ENCODE measurements around the gene CNIH2.
A peak's percentile ranks its signal among the peaks of the same experiment; 100 is the strongest.

The CNIH2 gene

DNA sequence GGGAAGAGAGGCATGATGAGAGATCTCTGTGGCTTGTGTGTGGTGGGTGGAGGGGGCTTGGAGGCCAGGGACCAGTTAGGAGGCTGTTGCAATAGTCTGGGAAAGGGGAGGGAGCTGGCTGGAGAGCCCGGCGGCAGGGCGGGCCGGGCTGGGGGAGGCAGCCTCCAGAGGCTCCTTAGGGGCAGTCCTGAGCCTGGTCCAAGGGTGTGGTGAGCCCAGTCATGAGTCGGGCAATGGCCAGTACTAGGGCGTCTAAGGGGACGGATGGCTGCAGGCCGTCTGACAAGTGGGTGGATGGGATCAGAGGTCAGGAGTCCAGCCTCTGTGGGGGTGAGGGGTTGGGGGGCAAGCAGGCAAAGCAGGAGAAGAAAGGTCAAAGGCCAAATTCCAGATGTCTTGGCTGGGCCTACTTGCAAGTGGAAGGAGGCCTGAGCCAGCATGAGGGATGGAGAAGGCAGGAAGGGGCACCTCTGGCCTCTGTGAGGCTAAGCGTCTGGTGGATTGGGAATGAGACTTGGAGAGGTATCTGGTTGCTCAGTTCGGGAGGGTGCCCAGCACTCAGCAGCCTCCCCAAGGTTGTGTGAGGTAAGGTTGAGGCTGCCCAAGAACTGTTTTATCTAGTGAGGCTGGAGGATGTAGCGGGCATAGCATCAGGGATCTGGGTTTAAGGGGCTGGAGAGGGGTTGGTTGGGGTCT, 44.9 kb downstream of the CNIH2 start:
- in situ Hi-C loops (cut with MboI; ENCODE audit: low pct_unique_long_range_greater_than_20kb, low sequenced_read_pairs): no loop called here
- no peak for DNase-seq

DNA sequence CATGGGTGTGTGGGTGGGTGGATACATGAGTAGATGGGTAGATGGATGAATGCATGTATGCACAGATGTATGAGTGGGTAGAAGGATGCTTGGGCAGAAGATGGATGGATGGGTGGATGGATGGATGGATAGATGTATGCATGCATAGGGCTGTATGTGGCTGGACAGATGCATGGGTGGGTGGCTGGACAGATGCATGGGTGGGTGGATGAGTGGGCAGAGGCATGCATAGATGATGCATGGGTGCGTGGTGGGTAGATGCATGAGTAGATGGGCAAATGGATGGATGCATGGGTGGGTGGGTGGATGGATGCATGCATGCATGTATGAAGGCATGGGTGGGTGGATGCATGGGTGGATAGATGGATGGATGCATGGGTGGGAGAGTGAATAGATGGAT, 45.7 kb downstream of the CNIH2 start:
- DNase-seq: no peak
- in situ Hi-C loops (cut with MboI; ENCODE audit: low pct_unique_long_range_greater_than_20kb, low sequenced_read_pairs): no loop called here

DNA sequence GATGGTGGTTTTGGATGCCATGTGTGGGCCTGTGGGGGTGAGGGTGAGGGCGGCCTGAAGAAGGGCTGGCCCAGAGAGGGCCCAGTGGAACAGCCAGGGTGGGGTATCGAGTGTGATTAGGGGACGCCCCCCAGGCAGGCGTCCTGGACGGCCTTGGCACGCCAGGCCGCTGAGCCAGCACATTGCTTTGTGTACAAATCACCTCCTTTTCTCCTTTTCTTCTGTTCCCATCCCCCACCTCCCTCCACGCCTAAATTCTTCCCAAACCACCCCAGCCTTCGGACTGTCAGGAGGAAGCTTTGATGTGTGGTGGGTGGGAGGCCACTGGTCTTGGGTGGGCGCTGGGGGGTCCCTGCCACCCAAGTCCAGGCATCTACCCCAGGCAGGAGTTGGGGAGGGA, 46.7 kb downstream of the CNIH2 start:
- in situ Hi-C loops (cut with MboI; ENCODE audit: low pct_unique_long_range_greater_than_20kb, low sequenced_read_pairs): no loop called here
- no peak for DNase-seq

DNA sequence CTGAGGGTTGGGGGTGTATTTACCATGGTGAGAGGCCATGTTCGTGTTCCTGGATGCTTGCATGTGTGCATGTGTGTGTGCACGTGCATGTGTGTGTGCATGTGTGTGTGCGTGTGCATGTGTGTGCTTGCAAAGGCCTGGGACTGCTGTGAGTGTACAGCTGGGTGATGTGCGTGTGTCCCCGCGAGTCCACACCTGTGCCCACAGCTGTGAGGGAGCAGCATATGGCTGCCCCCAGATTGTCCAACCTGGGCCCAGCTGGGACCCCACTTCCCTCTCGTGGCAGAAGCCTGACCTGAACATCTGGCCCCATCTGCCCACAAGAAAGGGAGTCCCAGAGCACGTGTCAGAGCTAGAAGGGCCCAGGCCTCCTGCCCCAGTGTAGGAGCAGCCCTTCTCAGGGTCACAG, 47.3 kb downstream of the CNIH2 start:
- DNase-seq: peak; percentile 32
- in situ Hi-C loops (cut with MboI; ENCODE audit: low pct_unique_long_range_greater_than_20kb, low sequenced_read_pairs): no loop called here

DNA sequence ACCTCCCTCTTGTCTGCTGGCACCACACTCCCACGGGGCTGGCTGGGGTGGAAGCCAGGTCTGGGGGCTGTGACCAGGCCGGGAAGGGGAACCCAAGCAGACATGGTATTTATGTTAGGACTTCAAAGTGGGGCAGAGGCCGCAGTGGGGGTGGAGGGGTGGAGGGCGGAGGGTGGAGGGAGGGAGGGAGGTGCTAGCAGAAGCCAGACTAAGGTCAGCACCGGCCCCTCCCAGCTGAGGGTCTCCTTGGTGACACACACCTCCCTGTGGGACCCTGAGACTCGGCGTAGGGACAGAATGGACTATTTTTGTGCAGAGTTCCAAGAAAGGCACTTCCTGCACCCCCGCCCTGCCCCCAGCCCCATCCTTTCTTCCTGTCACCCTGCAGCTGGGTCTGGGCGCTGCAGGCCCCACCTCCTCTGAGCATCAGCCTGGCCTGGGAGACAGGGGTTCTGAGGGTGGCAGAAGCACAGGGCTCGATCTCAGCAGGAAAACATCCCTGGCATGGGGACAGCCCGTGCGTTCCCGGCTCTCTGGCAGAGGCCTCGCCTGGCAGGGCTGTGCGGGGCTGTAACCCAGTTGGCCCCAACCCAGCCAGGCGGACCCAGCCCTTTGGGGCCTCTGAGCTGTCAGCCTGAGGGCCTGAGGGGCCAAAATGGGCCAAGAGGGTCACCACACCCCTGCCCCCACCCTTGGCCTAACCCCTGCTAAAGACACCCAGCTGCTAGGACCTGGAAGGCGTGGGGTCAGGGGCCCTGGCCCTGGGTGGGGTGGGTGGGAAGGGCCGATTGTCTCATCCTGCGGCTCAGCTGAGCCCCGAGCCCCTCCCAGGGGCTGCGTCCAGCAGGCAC, 48.5 kb downstream of the CNIH2 start:
- in situ Hi-C loops (cut with MboI; ENCODE audit: low pct_unique_long_range_greater_than_20kb, low sequenced_read_pairs): no loop called here
- DNase-seq: peak; percentile 58

DNA sequence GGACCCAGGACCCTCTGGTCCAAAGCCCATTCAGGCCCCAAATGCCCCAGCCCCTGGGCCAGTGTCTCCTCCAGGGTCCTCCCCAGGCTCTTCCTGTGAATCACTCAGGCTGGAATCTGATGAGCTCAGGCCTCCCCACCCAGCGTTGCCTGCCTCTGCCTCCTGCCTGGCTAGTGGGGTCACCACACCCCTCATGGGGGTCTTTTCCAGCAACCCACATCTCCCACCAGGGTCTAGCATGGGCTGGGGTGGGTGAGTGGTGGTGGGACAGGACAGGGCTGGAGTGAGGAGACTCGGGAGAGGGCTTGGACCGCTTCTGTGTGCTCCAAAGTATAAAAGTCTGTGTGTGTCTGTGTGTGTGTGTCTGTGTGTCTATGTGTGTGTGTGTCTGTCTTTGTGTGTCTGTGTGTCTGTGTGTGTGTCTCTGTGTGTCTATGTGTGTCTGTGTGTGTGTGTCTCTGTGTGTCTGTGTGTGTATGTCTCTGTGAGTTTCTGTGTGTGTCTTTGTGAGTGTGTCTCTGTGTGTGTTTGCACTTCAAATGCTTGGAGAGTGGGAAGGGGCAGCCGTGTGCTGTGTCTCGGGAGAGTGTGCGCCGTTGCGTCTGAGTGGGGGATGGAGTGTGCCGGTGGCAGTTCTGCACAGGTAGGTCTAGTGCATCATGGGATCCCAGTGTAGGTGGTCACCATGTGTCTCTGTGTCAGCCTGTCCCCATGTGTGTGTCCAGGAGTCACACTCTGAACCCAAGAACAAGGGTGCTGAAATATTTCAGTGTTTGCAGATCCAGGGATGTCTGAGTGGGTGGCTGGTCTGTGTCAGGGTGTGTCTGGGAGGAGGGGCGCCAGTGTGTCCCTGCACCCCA, 49.4 kb downstream of the CNIH2 start:
- in situ Hi-C loops (cut with MboI; ENCODE audit: low pct_unique_long_range_greater_than_20kb, low sequenced_read_pairs): no loop called here

DNA sequence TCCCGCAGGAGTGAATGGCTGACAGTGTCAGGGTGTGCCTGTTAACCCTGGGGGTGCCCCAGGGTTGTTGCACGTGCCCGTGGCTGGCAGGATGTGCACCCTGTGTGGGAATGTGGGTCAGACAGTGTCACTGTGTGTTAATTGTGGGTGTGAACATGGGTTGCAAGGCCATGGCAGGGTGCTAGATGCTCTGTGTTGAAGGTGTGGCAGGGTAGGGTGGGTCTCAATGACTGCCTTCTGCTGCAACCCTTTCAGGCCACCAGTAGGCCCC, 50.0 kb downstream of the CNIH2 start:
- no peak for DNase-seq
- in situ Hi-C loops (cut with MboI; ENCODE audit: low pct_unique_long_range_greater_than_20kb, low sequenced_read_pairs): no loop called here

More for the DNA sequence above, 49.4 kb downstream of the CNIH2 start:
- no peak for DNase-seq

DNA sequence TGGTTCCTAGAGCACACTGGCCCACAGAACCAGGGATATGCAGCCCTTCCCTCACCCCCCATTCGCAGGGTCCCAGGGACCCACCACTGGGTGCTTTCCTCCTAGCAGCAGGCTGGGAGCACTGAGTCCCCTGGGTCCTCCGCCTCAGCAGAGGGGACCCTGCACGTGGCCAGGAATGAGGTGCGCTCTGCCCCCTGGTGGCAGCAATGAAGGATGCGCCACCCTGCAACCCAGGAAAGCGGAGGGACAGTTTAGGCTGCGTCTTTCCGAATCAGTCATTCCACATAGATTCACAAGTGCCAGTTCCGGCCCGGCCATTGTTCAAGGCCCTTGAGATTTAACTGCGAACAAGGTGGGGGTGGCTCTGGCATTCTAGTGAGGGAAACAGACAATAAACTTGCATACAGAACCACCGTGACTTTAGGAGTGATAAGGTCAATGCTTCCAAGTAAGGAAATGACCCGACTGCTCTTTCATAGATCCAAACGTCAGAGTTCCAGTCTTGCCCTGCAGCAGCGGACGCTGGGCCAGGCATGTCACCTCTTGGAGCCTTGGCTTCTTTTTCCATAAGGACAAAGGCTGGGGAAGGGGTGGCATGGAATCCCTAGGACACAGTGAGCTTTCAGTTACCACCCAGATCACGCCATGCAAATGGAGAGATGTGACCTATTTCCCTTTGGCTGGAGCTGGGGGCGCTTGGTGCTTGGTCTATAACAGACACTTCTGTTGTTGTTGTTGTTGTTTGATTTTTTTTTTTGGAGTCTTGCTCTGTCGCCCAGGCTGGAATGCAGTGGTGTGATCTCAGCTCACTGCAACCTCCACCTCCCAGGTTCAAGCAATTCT, 50.5 kb downstream of the CNIH2 start:
- in situ Hi-C loops (cut with MboI; ENCODE audit: low pct_unique_long_range_greater_than_20kb, low sequenced_read_pairs): no loop called here
- peak; percentile 93 for DNase-seq

DNA sequence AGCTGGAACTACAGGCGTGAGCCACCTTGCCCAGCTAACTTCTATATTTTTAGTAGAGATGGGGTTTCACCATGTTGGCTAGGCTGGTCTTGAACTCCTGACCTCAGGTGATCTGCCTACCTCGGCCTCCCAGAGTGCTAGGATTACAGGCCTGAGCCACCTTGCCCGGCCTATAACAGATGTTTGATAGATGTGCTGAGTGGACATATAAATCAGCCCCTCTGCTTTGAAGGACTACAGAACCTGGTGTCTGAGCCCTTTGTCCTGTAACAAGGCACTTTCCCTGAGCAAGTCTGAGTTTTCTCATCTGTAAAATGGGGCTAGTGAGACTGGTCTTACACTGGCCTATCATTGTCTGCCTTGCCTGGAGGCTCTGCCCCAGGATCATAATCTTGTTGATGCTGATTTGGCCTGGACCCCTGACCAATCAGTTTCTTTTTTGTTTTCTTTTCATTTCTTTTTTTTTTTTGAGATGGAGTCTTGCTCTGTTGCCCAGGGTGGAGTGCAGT, 51.2 kb downstream of the CNIH2 start:
- in situ Hi-C loops (cut with MboI; ENCODE audit: low pct_unique_long_range_greater_than_20kb, low sequenced_read_pairs): no loop called here
- DNase-seq: no peak

DNA sequence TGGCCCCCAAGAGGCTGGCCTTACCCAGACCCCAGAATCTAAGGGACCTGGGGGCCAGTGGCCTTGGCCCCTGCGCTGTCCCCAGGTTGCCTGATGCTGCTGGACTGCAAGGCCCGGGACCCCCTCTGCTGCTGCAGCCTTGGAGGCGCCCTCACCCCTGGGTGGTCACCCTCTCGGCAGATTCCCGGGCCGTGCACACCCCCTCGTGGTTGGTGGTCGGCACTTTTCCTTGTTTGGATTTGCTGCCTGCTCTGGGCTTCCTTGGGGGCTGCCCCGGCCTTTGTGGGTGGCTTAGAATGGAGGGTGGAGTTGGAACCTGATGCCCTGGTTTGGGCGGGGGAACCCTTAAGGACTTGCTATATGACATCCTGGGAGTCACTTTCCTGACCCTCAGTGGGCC, 53.0 kb downstream of the CNIH2 start:
- no peak for DNase-seq
- in situ Hi-C loops (cut with MboI; ENCODE audit: low pct_unique_long_range_greater_than_20kb, low sequenced_read_pairs): no loop called here

DNA sequence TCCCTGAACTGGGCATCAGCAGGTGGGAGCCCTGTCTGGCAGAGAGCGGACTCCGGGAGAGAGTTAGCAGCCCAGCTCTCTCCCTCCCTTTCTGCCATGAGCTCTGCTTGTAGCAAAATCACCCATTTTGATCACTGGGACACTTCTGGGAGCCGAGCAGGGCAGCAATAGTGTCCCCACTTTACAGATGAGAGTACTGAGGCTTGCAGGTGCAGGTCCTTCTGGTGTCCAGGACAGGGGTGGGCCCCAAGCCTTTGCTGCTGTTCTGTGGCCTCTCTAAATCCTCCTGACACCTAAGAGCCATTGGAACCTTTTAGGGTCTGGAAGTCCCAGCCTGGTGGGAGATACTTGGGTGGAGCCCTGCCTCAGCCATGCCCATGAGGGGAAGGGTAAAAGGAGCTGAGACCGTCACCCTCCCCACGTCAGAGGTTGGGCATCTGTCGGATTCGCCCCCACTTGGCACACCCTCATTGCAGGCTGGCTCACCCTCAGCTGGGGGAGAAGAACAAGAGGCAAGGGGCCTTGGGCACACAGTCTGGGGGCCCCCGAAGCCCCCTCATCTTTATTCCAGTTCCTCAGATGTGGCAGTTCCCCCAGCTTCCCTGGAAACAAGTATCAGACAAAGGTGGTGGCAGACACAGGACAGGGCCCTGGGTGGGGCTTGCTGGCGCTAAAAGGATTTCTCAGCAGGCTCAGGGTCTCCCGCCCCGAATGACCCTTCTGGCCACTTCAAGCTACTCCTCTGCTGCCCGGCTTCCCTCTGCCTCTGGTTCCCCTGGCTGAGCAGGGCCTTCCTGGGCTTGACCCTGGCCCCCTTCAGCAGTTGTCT, 53.8 kb downstream of the CNIH2 start:
- in situ Hi-C loops (cut with MboI; ENCODE audit: low pct_unique_long_range_greater_than_20kb, low sequenced_read_pairs): no loop called here
- no peak for DNase-seq

DNA sequence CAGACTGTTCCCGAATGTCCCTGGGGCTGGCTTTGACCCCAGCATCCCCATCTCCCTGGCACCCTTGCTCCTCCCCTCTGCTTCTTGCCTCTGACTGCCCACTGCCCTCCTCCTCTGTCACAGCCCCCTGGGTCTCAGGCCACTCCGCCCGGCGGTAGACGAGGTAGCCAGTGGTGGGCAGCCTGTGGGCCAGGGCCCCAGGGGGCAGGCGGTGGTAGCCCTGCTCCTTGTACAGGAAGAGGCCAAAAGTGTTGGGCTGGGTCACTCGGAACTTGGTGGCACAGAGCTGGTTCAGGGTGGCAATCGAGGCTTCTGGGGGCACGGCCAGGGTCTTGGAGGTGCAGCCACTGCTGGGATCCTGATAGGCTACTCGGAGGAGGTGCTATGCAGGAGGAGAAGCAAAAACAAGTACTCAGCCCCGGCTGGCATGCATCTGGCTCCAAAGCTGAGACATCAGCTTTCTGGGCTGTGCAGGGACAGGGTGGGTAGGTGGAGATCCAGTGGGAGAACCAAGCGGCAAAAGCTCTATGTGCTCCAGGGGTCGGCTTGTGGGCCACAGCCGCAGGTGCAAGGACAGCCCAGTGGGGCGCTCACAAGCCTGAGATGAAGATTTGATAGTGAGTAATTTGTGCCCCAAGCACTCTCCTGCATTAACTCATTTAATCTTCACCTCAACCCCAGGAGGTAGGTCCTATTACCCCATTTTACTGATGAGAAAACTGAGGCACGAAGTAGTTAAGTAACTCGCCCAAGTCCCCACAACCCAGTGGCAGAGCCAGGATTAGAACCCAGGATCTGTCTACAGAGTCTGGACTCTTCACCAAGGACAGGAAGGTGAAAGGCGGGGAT, 54.6 kb downstream of the CNIH2 start:
- no peak for DNase-seq
- in situ Hi-C loops (cut with MboI; ENCODE audit: low pct_unique_long_range_greater_than_20kb, low sequenced_read_pairs): no loop called here

DNA sequence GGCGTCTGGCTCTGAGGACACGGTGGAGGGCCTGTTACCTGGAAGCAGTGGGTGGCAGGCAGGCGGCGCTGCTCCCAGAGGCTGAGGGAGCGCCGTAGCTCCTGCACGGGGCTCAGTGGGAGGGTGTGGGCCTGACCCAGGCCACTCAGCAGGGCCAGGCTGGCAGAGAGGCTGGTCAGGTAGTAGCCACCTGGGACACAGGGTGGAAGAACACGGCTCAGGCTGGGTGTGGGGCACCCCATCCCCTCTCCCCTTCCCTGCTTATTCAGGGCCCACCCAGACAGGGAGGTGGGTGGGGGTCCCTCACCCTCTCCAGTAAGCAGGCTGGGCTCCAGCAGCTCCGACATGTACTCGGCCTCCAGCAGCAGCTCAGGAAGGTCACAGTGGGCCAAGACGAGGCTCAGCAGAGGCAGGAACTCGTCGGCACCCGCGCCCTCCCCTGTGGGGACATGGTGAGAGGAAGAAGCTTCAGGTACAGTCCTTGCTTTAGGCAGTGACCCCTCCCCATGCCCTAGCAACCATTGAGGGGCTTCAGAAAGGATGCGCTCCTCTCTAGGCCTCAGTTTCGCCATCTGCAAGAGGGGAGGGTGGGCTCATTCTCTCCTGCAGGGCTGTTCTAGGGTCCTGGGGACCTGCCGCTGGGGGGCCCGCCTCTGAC, 55.4 kb downstream of the CNIH2 start:
- in situ Hi-C loops (cut with MboI; ENCODE audit: low pct_unique_long_range_greater_than_20kb, low sequenced_read_pairs): no loop called here
- no peak for DNase-seq

Measured in KBM-7 (cell line).